HG03354 (cell line): ENCODE data around the gene MIR17HG.
"Not testable (repeated sequence)": the region's sequence is repeated elsewhere in the genome, so short reads cannot be mapped to it uniquely, and the experiment has no call there.

Experiments used
- ATAC-seq: cut with Tn5 transposase; IDR thresholded peaks from one replicate; pipeline ENCODE4 v1.9.1; 2021; ENCODE audit warnings: mild to moderate bottlenecking; ENCODE audit not compliant: unreplicated experiment, poor library complexity, severe bottlenecking

Gene MIR17HG

DNA sequence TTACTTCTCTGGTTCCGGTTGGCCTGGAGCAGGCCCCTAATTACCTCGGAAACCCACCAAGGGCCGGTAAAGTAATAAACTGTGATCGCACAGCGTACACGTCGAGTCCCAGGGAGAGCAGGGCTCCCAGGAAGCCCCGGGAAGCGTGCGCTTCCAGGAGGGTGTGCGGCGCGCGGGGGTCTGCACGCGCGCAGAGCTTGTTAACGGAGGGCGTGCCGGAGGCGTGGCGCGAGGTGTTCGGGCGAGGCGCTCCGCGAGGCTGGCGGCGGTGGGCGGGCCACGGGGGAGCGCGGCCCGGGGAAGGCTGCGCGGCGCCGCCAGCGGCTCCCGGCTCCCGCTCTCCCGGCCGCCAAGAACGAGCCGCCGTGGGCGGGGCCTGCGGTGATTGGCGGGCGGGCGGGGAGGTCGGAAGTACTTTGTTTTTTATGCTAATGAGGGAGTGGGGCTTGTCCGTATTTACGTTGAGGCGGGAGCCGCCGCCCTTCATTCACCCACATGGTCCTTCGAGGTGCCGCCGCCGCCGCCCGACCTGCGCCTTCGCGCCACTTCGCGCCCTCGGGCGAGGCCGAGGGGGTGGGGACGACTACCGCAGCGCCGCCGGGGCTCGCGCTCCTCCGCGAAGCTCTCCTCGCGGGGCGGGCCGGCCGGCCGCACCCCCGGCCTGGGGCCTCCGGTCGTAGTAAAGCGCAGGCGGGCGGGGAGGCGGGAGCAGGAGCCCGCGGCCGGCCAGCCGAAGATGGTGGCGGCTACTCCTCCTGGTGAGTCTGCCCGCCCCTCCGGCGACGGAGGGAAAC, at the start of gene MIR17HG:
Gene MIR17HG (plus strand): TSS at position 486 of the 794 bp plus-strand sequence.
- ATAC-seq = peak; percentile 61

DNA sequence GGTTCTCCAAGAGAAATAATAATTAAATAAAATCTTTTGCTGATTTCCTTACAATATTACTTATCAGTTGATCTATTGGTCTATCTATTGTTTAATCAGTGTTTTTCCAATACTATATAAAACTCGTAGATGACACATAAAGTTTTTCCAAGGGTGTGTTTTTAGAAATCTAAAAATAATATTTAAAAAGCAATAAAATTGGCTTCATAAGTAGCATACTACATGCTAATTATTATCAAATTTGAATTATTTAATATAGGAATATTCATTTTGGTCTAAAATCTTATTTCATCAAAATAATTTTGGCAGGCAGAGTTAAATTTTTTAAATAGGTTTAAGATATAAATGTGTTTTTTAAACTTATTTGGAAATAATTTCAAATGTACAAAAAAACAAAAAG, 49.4 kb upstream of the MIR17HG start:
- ATAC-seq = no peak

DNA sequence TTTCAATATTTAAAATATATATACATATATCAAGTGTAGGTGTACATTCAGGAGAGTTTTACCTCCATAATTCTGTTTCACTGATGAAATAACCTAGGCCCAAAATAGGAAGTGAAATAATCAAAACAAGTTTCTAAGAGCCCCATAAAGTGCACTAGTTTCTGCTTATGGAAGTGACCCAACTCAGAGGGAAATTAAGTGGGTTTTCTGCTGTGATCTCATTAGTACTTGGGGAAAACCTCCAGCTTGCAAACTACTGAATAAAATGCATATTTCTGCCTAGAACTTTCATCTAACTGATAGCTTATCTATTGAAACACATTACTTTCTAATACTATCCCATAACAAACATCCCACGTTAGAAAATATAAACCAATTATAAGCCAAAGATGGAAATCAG, 45.4 kb upstream of the MIR17HG start:
- peak; percentile 93 for ATAC-seq

DNA sequence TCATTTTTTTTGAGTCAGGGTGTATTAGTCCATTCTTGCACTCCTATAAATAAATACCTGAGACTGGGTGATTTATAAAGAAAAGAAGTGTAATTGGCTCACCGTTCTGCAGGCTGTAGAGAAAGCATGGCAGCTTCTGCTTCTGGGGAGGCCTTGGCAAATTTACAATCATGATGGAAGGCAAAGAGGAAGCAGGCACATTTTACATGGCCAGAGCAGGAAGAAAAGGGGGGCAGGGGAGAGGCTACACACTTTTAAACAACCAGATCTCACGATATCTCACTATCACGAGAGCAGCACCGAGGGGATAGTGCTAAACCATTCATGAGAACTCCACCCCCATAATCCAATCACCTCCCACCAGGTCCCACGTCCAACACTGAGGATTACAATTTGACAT, 44.5 kb upstream of the MIR17HG start:
- no peak for ATAC-seq

DNA sequence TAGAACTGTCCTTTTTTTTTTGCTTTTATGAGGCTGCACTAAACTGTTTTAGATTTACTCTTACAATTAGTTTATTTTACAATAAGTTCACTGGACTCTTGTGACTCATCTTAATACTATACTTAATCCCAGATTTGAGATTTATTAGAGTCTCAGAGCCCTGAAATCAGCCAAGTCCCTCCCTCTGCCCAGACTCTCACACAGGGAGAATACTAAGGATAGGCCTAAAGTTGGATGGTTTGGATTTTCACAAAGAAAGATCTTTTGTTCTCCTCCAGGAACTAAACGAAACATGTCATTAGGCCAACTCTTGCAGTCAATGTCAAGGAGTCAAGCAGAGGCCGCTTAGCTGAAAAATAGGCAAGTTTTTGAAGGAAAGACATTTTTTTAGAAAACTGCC, 42.7 kb upstream of the MIR17HG start:
- no peak for ATAC-seq

DNA sequence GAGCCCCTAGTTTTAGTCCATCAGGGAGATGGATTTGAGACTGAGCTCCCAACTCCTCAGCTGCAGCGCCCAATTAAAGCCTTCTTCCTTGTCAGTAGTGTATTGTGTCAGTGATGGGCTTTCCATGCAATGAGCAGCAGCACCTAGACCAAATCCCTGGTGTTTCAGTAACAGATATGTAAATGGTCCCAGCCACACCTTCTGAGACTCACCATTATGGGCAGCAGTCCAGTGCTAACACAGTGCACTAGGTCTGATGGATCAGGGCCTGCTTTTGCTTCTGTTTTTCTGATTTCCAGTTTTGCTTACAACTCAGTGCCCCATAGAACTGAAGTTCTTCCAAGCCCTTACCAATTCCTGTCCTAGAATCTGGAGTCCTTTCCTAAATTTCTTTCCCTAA, 41.8 kb upstream of the MIR17HG start:
- ATAC-seq = no peak

DNA sequence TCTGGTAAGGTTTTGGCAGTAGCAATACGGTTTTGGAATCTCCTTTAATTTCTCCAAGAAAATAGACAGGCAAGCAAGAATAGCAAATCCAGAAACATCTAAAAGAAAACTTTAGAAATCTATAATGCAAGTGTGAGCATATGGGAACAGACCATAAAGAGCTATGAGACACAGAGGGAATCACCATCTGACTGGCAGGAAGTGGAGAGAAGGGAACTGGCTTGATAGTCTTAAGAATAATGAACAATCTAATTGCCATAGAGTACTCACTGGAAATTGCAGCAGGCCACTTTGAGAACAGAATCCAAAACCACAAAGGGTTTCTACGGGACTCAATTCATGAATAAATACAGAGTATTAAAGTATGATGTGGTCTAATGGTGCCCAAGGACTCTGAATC, 39.6 kb upstream of the MIR17HG start:
- no peak for ATAC-seq

DNA sequence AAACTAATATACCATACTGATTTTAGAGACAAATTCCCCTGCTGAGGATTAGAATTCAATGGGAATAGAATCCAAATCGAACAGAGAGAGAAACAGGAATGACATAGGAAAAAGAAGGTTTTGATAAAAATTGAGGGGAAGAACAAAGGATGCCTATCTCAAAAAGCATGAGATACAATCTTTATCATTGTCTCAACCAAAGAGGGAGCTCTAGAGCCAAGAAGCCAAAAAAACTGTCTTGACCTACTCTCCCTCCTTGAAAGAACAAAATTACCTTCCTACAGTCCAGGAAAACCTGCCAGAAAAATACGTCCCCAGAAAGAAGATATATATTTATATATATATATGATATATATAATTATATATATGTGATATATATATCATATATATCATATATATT, 39.2 kb upstream of the MIR17HG start:
- peak; percentile 39 for ATAC-seq

DNA sequence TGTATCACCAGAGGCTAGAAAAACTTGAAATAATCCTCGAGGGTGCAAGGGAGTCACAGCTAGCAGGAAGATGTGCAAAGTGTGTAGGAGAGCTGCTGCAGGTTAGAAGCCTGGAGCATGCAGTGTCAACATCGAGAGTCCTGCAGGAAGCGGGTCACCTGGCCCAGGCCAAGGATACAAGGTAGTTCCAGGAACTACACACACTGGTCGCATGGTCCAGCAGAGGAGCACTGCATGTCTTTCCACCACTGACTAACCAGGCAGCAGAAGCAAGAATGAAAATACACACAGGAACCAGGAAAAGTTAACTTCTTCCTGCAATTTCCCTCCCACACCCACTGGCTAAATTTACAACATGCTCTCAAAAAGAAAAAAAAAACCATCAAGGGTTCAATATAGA, 36.0 kb upstream of the MIR17HG start:
- ATAC-seq = no peak

DNA sequence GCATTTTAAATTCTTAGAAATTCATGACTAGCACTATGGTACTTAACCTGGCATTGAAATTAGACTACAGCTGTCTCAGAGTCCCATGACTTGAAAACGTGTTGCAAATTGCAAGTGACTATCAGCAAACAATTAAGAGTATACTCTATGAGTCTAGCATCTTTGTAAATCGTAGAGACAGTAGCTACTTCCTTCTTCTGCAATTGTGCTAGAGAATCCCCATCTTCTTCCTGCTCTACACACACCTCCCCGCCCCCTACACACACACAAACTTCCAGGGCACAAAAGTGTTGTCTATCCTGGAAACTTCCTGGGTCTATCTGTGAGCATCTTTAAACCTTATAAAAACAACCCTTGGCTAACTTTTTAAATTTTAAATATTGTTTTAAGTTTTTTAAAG, 35.2 kb upstream of the MIR17HG start:
- no peak for ATAC-seq

DNA sequence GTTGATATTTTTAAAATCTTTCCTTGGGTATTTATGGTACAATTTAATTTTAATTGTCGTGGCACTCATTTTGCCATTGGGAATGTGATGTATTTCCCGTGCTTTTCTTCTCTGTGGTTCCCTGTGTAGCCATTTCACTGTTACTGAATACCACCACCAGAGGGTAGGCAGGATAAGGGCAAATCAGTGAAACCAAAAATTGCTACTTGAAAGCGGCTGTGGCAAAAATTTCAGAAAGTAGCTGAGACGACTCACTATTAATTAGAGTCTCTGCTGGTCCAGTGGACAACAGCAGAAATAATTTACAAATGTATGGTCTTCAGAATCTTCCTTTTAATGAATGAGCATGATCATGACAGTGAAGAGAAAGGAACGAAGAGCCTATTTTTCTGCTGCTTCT, 34.4 kb upstream of the MIR17HG start:
- peak; percentile 89 for ATAC-seq

DNA sequence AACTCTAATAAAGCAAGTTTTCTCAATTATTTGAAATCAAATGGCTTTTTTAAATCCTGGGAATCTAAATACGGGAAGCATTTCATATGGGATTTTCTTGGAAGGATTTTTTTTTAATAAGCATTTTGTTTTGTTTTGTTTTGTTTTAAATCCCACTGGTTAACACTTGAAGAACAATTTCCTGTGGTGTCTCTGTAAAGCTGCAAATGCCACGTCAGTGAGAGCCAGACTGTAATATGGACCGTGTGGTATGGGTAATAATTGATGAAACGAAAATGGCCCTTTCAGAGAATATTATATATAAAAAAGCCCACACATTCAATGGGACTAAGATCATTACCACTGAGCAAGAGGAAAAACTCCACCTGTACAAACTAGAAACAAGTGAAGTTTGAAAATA, 33.9 kb upstream of the MIR17HG start:
- peak; percentile 82 for ATAC-seq

DNA sequence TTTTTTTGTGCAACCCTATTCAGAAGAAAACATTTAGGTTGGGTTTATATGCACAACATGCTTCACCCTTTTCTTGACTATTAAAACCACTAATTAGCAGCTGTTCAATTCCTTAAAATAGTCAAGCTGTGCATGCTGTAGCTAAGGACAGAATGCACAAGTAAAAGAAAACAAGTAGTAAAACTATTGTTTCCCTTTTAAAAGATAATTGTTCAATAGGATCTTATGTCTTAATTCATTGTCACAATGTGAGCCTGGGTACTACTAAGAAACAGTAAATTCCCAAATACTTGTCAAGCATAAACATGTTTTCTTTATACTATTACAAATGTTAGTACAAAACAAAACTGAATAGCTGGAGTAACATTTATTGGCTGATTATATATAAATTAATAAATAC, 32.6 kb upstream of the MIR17HG start:
- no peak for ATAC-seq

DNA sequence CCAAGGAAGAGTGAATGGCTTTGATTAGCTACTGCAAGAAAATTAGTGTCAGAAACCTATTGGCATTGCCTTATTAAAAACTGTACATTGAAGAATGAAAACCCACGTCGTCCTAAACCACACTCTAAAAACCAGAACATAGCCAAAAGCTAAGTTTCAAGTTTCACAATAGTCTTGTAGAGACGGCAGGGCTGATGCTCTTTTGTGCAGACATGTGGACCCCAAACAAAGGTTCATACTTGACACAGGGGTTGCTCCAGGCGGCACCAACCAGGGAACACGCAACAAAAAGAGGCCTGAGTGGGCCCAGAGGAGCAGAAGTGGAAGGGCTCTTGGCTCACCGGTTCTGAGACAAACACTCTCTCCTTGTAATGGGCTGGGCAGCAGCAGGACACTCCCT, 28.6 kb upstream of the MIR17HG start:
- ATAC-seq = no peak

DNA sequence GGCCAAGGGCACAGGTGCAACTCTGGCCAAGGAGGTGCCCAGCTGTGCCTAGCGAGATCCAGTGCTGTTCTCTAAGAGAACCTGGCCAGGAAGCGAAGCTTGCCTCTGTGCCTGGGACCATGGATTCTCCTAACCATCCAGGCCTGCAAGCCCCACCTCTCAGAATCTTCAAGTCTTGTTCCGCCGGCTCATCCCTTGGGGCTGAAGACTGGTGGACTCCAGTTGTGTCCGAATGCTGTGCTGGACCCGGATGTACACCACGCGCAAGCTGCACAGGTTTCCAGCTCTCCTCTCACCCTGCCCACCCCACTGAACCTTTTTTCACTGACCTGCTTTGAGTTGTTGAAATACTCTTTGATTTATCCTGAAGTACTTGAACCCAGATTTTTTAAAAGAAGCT, 27.5 kb upstream of the MIR17HG start:
- no peak for ATAC-seq

DNA sequence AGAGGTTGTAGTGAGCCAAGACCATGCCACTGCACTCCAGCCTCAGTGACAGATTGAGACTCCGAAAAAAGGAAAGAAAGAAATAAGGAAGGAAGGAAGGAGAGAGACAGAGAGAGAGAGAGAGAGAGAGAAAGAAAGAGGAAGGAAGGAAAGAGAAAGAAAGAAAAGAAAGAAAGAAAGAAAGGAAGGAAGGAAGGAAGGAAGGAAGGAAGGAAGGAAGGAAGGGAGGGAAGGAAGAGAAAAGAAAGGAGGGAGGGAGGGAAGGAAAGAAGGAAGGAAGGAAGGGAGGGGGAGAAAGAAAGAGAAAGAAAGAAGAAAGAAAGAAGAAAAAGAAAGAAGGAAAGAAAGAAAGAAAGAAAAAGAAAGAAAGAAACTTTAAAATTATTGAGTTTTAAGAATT, 26.5 kb upstream of the MIR17HG start:
- not testable (repeated sequence) for ATAC-seq

DNA sequence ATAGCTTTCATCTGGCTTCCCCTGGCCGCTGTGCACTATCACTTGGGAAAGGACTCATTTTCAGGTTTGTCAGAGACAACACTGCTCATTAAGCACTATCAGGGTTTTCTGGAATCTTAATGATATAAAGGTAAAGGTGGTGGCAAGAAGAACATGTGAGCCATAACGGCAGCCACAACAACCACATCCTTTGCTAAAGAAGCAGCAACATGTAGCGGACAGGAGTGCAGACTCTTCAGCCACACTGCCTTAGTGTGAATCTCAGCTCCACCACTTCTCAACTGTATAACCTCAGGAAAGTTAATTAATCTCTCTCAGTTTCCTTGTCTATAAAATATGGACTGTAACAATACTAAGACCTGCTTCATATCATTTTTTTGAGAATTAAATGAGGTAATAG, 24.1 kb upstream of the MIR17HG start:
- no peak for ATAC-seq

DNA sequence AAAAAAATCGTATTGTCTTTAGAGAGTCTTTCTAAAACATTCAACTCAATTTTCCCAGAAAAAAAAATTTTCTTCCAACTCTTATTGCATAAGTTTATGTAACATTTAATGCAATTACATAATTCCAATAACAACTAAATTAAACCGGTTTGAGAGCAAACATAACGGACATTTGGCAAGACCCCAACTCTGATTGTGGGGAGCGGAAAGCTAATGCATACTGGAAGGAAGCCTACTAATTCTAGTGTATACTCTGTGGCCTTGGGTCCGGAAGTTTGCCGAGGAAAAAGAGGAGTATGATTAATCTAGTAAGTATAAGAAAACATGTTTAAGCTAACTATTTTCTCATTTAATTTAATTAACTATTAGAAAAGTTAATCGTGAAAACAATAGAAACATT, 21.3 kb upstream of the MIR17HG start:
- no peak for ATAC-seq

DNA sequence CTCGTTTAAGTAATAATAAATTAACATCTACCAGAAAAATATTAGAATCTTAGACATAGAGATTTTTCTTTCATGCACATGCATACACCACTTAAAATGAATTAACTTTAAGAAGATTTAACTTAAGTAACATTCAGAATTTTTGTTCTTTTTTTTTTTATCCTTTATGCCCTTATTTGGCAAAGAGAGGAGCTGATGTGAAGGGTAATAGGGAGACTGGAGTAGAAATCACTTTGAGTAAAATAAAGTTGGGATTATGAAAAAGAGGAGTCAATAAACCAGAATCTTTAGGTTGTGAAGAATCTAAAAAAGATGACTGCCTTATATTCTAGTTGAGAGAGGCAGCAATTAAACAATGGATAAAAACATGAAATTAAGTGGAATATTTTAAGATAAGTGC, 18.8 kb upstream of the MIR17HG start:
- ATAC-seq = no peak

DNA sequence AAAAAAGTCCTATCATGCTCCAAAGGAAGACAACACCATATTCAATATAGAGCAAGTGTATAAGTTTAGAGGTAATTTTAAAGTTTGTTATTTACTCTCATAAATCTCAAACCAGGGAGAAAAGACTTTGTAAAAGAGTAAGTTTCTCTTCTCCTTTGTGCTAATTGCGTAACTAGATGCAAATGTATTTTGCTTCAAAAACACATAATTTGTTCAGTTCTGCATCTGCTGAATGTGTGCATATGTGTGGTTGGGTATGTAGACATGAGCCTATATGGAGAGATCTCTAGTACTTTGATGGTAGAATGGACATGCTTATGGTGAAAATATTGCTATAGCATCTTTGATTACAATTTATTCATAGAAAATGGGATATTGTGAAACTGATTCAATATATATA, 17.8 kb upstream of the MIR17HG start:
- no peak for ATAC-seq

DNA sequence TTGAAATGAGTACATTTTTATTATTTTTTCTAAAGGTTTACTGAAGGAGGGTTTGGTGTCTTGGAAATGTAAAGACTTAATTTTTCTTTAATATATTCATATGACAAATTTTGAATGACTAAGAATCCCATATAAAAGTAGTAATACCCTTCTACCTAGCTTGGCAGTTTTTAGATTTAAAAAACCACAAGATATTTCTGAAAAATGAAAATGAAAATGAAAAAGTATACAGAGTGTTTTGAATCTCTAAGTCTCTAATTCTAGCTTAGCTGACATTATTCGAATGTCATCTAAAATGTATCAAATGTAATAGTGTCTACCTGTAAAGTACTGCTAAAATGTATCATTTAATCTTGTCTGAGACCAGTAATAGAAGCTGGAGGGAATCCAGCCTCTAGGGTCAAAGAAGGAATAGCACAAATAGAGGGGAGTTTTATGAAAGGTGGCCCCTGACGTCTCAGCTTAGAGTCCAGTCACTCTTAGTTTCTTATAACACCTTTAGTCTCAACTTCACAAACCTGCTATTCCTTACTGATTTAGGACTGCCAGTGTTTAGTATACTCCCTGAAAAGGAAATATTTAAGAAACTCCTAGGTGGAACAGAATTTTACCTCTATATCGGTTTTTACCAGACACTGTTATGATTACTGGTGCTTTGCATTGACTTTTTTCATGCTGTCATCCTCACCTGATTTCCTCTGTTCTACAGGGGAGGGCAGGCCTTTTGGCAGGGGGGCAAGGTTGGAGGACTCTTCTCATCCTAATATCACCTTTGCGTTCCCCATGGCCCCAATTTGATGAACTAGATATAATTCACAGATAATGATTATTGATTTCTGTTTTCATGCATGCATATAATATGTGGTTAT, 16.2 kb upstream of the MIR17HG start:
- peak; percentile 77 for ATAC-seq
